ENCODE results near the gene GHRL.
"Not testable (repeated sequence)": the region's sequence is repeated elsewhere in the genome, so short reads cannot be mapped to it uniquely, and the experiment has no call there.

GHRL gene

GRCh38 chr3:10273702-10274305, 18.9 kb downstream of the GHRL start:
- DNase-seq (ENCODE audit: low spot score) = no peak

GRCh38 chr3:10272977-10273376, 19.8 kb downstream of the GHRL start:
- DNase-seq (ENCODE audit: low spot score) = no peak

- not testable (repeated sequence) for DNase-seq (ENCODE audit: low spot score)
Measured at GRCh38 chr3:10272476-10272875, 20.3 kb downstream of the GHRL start.

GRCh38 chr3:10269443-10269842, 23.3 kb downstream of the GHRL start:
- DNase-seq (ENCODE audit: low spot score) = no peak

GRCh38 chr3:10268930-10269329, 23.8 kb downstream of the GHRL start:
- no peak for DNase-seq (ENCODE audit: low spot score)

- no peak for DNase-seq (ENCODE audit: low spot score)
Measured at GRCh38 chr3:10268116-10268515, 24.6 kb downstream of the GHRL start.

- not testable (repeated sequence) for DNase-seq (ENCODE audit: low spot score)
Measured at GRCh38 chr3:10266936-10267335, 25.8 kb downstream of the GHRL start.

- no peak for DNase-seq (ENCODE audit: low spot score)
Measured at GRCh38 chr3:10265833-10266232, 26.9 kb downstream of the GHRL start.

- no peak for DNase-seq (ENCODE audit: low spot score)
Measured at GRCh38 chr3:10263646-10264363, 28.9 kb downstream of the GHRL start.

- no peak for DNase-seq (ENCODE audit: low spot score)
Measured at GRCh38 chr3:10262027-10262426, 30.7 kb downstream of the GHRL start.

- no peak for DNase-seq (ENCODE audit: low spot score)
Measured at GRCh38 chr3:10260211-10260701, 32.5 kb downstream of the GHRL start.

GRCh38 chr3:10259798-10260197, 32.9 kb downstream of the GHRL start:
- no peak for DNase-seq (ENCODE audit: low spot score)

GRCh38 chr3:10259036-10259435, 33.7 kb downstream of the GHRL start:
- no peak for DNase-seq (ENCODE audit: low spot score)

- no peak for DNase-seq (ENCODE audit: low spot score)
Measured at GRCh38 chr3:10255835-10256234, 36.9 kb downstream of the GHRL start.

GRCh38 chr3:10253731-10254130, 39.0 kb downstream of the GHRL start:
- DNase-seq (ENCODE audit: low spot score) = no peak

GRCh38 chr3:10251006-10251405, 41.7 kb downstream of the GHRL start:
- no peak for DNase-seq (ENCODE audit: low spot score)

GRCh38 chr3:10249833-10250232, 42.9 kb downstream of the GHRL start:
- DNase-seq (ENCODE audit: low spot score) = no peak

- peak; percentile 68 for DNase-seq (ENCODE audit: low spot score)
Measured at GRCh38 chr3:10248984-10249748, 43.6 kb downstream of the GHRL start.

- DNase-seq (ENCODE audit: low spot score) = peak; percentile 93
Measured at GRCh38 chr3:10248184-10248983, 44.4 kb downstream of the GHRL start, which contains the start of gene TATDN2. TATDN2 (plus strand) TSS chr3:10248459; CDS start chr3:10249201, 742 bp downstream.

- DNase-seq (ENCODE audit: low spot score) = no peak
Measured at GRCh38 chr3:10247679-10248183, 45.0 kb downstream of the GHRL start.

- no peak for DNase-seq (ENCODE audit: low spot score)
Measured at GRCh38 chr3:10245081-10245712, 47.5 kb downstream of the GHRL start.

All from left forelimb (tissue), 1 donor.